ENCODE measurements around the gene FNDC1.

- no peak for TF ChIP-seq EZH2 (IDR thresholded peaks at IDR 0.05; ENCODE audit: insufficient read depth, low read length)
- no peak for TF ChIP-seq CTCF (IDR thresholded peaks at IDR 0.05; ENCODE audit: insufficient read depth, low read depth, low read length)
Measured at GRCh38 chr6:159232751-159233150, 63.6 kb downstream of the FNDC1 start.
